Measurements from ENCODE around the gene HSD11B2.
A peak's percentile ranks its signal among the peaks of the same experiment; 100 is the strongest.

HSD11B2 gene

GRCh38 chr16:67436640-67437193, 5.8 kb downstream of the HSD11B2 start:
- no peak for DNase-seq

GRCh38 chr16:67437513-67437912, 6.6 kb downstream of the HSD11B2 start:
- DNase-seq = no peak

DNA sequence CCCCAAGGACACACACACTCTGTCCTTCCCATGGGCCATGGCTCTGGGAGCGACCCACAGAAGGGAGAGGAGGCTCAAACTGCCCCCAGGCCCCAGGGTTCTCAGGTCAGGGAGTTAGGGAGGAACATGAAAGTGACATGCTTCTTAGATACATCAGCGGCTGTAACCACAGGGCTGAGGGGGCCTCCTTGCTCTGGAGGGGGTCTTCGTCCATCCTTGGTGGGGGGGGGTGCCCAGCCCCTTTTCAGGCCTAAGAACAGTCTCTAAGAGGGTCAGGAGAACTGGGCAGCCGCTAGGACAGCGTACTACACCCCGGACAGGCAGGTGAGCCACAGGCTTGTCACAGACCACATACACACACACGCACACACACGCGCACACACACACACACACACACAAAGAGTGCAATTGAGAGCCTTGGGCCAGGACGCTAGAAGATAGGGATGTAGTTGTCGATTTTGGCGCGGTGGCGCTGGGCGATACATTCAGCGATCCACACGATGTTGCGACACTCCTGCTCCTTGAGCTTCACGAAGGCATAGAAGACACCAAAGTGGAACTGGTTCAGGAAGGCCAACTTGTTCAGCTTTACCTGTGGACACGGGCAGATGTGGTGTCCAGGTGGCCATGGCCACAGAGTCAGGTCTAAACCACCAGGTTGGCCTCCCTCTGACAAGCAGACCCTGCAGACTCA, 7.3 kb downstream of the HSD11B2 start:
- DNase-seq = no peak

GRCh38 chr16:67438824-67439393, 8.0 kb downstream of the HSD11B2 start:
- no peak for DNase-seq

- no peak for DNase-seq
These were observed 10.4 kb downstream of the HSD11B2 start for GRCh38 chr16:67441271-67441753.

DNA sequence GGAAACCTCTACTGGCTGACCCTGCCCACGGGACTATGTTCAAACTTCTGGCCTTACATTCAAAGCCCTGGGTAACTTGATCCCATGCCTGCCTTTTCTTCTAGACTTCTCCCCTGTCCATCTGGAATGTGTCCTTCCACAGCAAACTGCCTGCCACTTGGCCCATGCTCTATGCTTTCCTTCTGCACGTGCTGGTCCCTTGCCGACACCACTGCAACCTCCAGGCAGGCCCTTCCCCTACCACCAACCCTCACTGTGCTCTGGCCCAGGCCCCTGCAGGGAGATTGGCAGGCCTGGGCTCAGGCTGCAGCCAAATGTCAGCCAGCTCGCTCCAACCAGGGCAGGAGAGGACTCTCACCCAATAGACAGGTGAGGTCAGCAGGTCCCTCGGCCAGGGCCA, 11.0 kb downstream of the HSD11B2 start:
- no peak for DNase-seq

DNA sequence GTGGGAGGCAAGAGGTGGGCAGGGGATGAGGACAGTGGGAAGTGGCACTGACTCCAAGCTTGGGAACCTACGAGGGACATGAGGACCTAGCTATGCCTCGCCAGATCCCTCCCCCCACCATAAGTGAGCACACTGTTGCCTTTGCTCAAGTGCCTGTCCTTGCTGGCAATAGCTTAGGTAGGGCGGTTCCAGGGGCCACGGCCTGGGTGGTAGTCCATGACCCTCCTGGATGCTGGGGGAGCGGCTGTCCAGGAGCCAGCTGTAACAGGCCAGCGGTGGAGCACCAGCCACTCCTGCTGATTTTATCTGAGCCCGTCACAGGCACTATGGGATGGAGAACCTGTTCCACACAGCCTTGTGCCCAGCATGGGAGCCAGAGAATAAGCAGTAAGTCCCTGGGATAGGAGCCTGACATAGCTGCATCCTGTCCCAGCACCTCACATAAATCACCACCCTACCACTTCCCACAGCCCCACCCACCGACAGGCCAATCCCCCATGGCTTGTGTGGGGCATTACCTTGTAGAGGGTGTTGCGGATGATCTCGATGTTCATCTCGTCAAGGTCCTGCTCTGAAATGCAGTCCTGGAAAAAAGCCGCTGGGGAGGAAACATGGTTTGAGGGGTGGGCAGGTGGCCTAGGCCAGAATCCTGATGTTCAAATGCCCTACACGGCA, 11.8 kb downstream of the HSD11B2 start:
- DNase-seq = no peak

GRCh38 chr16:67443265-67443664, 12.3 kb downstream of the HSD11B2 start:
- no peak for DNase-seq

DNA sequence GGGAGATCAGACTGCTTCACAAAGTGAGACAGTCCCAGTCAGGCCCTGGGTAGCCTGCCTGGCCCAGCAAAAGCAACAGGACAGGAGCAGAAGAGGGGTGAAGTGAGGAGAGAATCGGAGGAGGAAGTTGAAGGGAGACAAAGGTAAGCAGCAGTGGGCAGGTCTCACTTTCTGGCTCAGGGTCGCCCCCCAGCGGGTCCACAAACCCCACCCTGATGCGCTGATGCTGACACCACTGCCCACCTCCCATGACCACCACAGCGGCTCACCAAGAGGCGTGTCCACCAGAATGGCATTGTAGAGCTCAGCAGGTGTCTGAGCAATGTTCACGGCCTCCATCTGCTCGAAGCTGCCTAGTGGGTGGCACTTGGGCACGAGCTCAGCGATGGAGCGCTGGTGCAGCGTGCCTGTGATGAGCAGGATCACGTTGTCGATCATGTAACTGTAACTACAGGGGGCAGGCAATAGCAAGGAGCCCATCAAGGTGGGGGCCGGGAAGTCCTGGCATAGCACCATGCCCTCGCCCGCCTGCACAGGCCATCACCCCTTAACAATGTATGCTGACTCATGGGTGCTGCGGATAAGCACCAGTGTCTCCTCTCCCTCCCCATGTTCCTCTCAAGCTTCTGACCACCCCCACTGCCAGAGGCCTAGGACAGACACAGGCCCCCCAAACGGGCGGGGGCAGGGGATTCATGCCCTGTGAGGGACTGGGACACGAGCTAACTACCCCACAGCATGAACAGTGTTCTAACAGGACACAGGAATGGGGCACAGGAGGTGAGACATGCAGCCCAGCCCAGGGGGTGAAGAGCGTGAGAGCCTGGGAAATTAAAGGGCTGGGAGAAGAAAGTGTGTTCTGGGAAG, 13.6 kb downstream of the HSD11B2 start:
- DNase-seq = no peak

- no peak for DNase-seq
These were observed 14.2 kb downstream of the HSD11B2 start for GRCh38 chr16:67445126-67445426.

- DNase-seq = no peak
These were observed 14.6 kb downstream of the HSD11B2 start for GRCh38 chr16:67445441-67445912.

- no peak for DNase-seq
These were observed 15.3 kb downstream of the HSD11B2 start for GRCh38 chr16:67445913-67446907.

GRCh38 chr16:67446968-67447507, 16.1 kb downstream of the HSD11B2 start:
- DNase-seq = no peak

GRCh38 chr16:67447508-67448076, 16.7 kb downstream of the HSD11B2 start:
- DNase-seq = peak in 5 of 6 experiments; percentile 7 to 33 (median 14)

DNA sequence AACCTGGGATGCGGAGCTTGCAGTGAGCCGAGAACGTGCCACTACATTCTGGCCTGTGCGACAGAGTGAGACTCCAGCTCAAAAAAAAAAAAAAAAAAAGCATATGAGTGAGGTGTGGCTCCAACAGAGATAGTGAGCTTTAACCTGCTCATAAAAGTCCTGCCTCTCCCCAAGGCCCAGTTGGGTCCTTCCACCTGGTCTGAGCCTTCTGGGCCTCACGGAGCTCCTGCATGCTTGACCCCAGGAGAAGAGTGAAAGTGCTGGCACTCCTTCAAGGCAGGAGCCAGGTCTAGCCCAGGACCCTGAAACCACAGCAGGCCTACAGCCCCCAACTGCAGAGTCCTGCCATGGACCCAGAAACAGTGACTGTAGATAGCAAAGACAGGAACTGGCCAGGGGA, 17.7 kb downstream of the HSD11B2 start:
- DNase-seq = no peak

DNA sequence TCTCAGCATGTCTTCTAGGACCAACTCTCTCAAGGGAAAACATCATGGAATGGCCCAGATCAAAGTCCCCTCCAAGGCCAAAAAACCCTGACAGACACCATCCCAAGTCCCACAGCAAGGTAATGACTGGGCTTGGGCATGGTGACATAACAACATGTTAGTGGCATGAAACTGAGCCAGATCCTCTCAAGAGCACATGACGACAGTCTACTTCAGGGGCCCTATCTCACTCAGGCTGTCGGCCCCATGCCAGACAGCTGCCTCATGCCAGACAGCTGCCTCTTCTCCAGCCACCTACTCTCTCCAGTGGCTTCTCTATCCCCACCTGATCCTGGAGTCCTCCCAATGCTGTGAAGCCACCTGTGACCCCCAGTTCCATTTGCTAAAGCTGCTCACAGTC, 18.4 kb downstream of the HSD11B2 start:
- no peak for DNase-seq

DNA sequence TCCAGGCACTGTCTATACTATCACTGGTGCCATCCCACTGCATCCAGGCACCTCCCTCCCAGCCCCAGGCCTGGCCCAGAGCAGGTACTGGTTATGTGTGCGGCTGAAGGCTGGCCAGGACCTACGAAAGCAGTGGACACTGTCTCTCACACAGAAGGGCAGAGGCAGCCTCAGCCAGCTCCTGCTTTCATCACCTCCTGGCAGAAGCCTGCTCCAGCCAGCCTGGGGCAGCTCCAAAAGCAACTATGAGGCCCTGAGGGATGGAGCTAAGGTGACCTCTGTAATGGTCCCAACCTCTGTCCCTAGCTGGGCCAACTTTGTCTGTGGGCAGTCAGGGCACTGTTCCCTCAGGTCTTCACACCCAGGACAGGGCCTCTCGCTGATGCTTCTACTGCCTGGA, 18.8 kb downstream of the HSD11B2 start:
- no peak for DNase-seq

- no peak for DNase-seq
These were observed 20.3 kb downstream of the HSD11B2 start for GRCh38 chr16:67451061-67451703.

DNA sequence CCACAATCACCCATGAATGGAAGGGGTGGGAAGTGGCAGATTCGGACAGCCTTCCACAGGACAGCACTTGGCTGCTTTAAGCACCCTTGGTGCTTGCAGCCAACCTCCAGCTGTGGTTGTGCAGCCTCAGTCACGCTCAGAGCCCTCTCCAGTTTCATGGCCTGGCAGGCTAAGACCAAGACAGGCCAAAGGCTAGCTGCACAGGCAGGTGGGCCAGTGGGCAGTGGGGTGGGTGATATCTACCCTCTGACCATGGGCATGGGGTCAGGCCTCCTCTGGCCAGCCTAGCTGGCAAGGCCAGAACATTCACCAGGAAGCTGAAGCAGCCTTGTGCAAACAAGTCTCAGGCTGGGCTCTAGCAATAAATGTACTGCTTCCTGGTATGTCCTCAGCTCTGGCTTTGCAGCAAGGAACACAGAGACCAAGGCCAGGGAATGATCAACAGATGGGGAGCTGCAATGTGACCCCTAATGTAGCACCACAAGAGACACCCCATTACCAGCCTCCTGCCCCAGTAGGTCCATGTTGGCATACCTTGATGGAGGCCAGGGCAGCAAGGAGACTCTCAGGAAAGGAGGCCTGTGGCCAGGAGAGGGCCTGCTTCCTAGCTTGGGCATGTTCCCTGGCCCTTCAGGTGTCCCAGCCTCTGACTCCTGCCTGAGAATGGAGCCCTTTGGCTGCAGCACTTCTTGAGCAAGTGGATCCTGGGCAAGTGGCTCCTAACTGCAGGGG, 20.9 kb downstream of the HSD11B2 start:
- DNase-seq = no peak

- DNase-seq = no peak
These were observed 23.2 kb downstream of the HSD11B2 start for GRCh38 chr16:67454104-67454503.
